ENCODE results near the gene CCR7.

The CCR7 gene

GRCh38 chr17:40514013-40514875 is 51.0 kb downstream of the CCR7 start:
- DNase-seq: no peak

GRCh38 chr17:40511667-40512220 is 53.5 kb downstream of the CCR7 start:
- no peak for DNase-seq

GRCh38 chr17:40511136-40511535 is 54.1 kb downstream of the CCR7 start:
- no peak for DNase-seq

- DNase-seq: no peak
Observed at GRCh38 chr17:40510328-40510648, 55.0 kb downstream of the CCR7 start.

GRCh38 chr17:40509626-40510327 is 55.5 kb downstream of the CCR7 start:
- DNase-seq: no peak

- no peak for DNase-seq
Observed at GRCh38 chr17:40506786-40507185, 58.5 kb downstream of the CCR7 start.

Data from activated T-cell treated with anti-CD3 and anti-CD28 coated beads, Interleukin-2, amount 50 U/mL, for 1 hour (primary cell).